HUES6 (cell line): Measurements from ENCODE around the gene ARFIP1.
"Not testable (repeated sequence)": the region's sequence is repeated elsewhere in the genome, so short reads cannot be mapped to it uniquely, and the experiment has no call there.

Source experiments
- H3K27ac ChIP-seq: 2 replicates; pipeline ENCODE4 v1.7.0; 2013; ENCODE audit warnings: low read depth, mild to moderate bottlenecking, low read length, inconsistent platforms
- H3K27me3 ChIP-seq: 2 replicates; pipeline ENCODE4 v1.6.1; 2013; ENCODE audit warnings: low read length; ENCODE audit not compliant: control insufficient read depth, insufficient read depth
- H3K36me3 ChIP-seq: 2 replicates; pipeline ENCODE4 v1.6.1; 2013; ENCODE audit warnings: low read length; ENCODE audit not compliant: control insufficient read depth, insufficient read depth
- H3K4me1 ChIP-seq: 2 replicates; pipeline ENCODE4 v1.6.1; 2013; ENCODE audit warnings: low read length; ENCODE audit not compliant: control insufficient read depth, insufficient read depth
- H3K4me3 ChIP-seq: 2 replicates; pipeline ENCODE4 v1.5.1; 2013; ENCODE audit warnings: low read depth, low read length
- H3K9ac ChIP-seq: one replicate; pipeline ENCODE4 v1.6.1; 2013; ENCODE audit warnings: mild to moderate bottlenecking, low read length
- H3K9me3 ChIP-seq: 2 replicates; pipeline ENCODE4 v1.6.1; 2013; ENCODE audit warnings: low read depth, low read length; ENCODE audit not compliant: control insufficient read depth, insufficient read depth

Gene ARFIP1

GRCh38 chr4:152765069-152765737 lies 14.6 kb upstream of the ARFIP1 start:
- not testable (repeated sequence) for H3K36me3 ChIP-seq, H3K27ac ChIP-seq, H3K9ac ChIP-seq, H3K4me1 ChIP-seq, H3K4me3 ChIP-seq, H3K9me3 ChIP-seq, H3K27me3 ChIP-seq

- Histone ChIP-seq H3K27me3 (no peaks in the 10 kb centered on the region), H3K9me3 (no peaks in the 10 kb centered on the region), H3K4me3 (no peak overlapping the region), H3K9ac (no peak overlapping the region), H3K27ac (no peak overlapping the region), H3K4me1 (no peaks in the 10 kb centered on the region), H3K36me3 (no peaks in the 10 kb centered on the region)
Observed at GRCh38 chr4:152771741-152772533, 7.8 kb upstream of the ARFIP1 start.

GRCh38 chr4:152773339-152773738 lies 6.4 kb upstream of the ARFIP1 start:
- no peak overlapping the region for H3K4me3 ChIP-seq
- no peaks in the 10 kb centered on the region for H3K36me3 ChIP-seq
- no peak overlapping the region for H3K9ac ChIP-seq
- H3K9me3 ChIP-seq, result no peaks in the 10 kb centered on the region
- H3K27me3 ChIP-seq, result no peaks in the 10 kb centered on the region
- H3K27ac ChIP-seq, result no peak overlapping the region
- H3K4me1 ChIP-seq, result no peaks in the 10 kb centered on the region

GRCh38 chr4:152773953-152774352 lies 5.8 kb upstream of the ARFIP1 start:
- Histone ChIP-seq H3K9me3 (no peaks in the 10 kb centered on the region), H3K27ac (no peak overlapping the region), H3K4me3 (no peak overlapping the region), H3K9ac (no peak overlapping the region), H3K27me3 (no peaks in the 10 kb centered on the region), H3K4me1 (peaks cover 4% of the 10 kb centered on the region; the same call in 1 of the 2 replicates), H3K36me3 (no peaks in the 10 kb centered on the region)

GRCh38 chr4:152776352-152776751 lies 3.4 kb upstream of the ARFIP1 start:
- Histone ChIP-seq H3K36me3 (no peaks in the 10 kb centered on the region), H3K4me1 (peaks cover 7% of the 10 kb centered on the region), H3K27ac (no peak overlapping the region), H3K9ac (no peak overlapping the region), H3K4me3 (no peak overlapping the region), H3K27me3 (no peaks in the 10 kb centered on the region), H3K9me3 (no peaks in the 10 kb centered on the region)

- Histone ChIP-seq H3K36me3 (no peaks in the 10 kb centered on the region), H3K4me3 (no peak overlapping the region), H3K27me3 (no peaks in the 10 kb centered on the region), H3K27ac (no peak overlapping the region), H3K9ac (no peak overlapping the region), H3K4me1 (peaks cover 10% of the 10 kb centered on the region), H3K9me3 (no peaks in the 10 kb centered on the region)
Observed at GRCh38 chr4:152777488-152777887, 2.3 kb upstream of the ARFIP1 start.

- Histone ChIP-seq H3K4me1 (peaks cover 10% of the 10 kb centered on the region), H3K36me3 (no peaks in the 10 kb centered on the region), H3K27ac (peak overlapping the region; percentile 13), H3K4me3 (peak overlapping the region; percentile 95), H3K9ac (peak overlapping the region; percentile 70), H3K9me3 (no peaks in the 10 kb centered on the region), H3K27me3 (no peaks in the 10 kb centered on the region)
Observed at GRCh38 chr4:152778656-152779512, 870 bp upstream of the ARFIP1 start.

GRCh38 chr4:152780267-152780778 lies 569 bp downstream of the ARFIP1 start:
- peaks cover 4% of the 10 kb centered on the region; the same call in 1 of the 2 replicates for H3K36me3 ChIP-seq
- no peaks in the 10 kb centered on the region for H3K27me3 ChIP-seq
- H3K9me3 ChIP-seq, result no peaks in the 10 kb centered on the region
- peaks cover 10% of the 10 kb centered on the region for H3K4me1 ChIP-seq
- H3K4me3 ChIP-seq, result peak overlapping the region; percentile 95
- no peak overlapping the region; the same call in 1 of the 2 replicates for H3K27ac ChIP-seq
- H3K9ac ChIP-seq, result peak overlapping the region; percentile 71

GRCh38 chr4:152784490-152785350 lies 5.0 kb downstream of the ARFIP1 start:
- H3K4me1 ChIP-seq, result peaks cover 6% of the 10 kb centered on the region
- H3K36me3 ChIP-seq, result peaks cover 5% of the 10 kb centered on the region; the same call in 1 of the 2 replicates
- H3K4me3 ChIP-seq, result no peak overlapping the region
- no peaks in the 10 kb centered on the region for H3K27me3 ChIP-seq
- no peak overlapping the region for H3K9ac ChIP-seq
- H3K9me3 ChIP-seq, result no peaks in the 10 kb centered on the region
- H3K27ac ChIP-seq, result no peak overlapping the region
